GM21528 (cell line): ENCODE measurements around the gene FSHB.
"Not testable (repeated sequence)": the region's sequence is repeated elsewhere in the genome, so short reads cannot be mapped to it uniquely, and the experiment has no call there.

ENCODE experiments used
- ATAC-seq: cut with Tn5 transposase; IDR thresholded peaks from one replicate; pipeline ENCODE4 v1.9.1; 2021; ENCODE audit warnings: mild to moderate bottlenecking, moderate library complexity; ENCODE audit not compliant: unreplicated experiment, low FRiP score

FSHB gene

DNA sequence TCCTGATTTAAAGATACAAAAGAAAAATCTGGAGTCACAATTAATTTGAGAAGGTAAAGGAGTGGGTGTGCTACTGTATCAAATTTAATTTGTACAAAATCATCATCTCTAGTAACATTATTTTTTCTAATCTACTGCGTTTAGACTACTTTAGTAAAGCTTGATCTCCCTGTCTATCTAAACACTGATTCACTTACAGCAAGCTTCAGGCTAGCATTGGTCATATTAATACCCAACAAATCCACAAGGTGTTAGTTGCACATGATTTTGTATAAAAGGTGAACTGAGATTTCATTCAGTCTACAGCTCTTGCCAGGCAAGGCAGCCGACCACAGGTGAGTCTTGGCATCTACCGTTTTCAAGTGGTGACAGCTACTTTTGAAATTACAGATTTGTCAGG lies at the start of gene FSHB:
Gene FSHB, plus strand, starts transcription at position 301 of the 400 bp plus-strand sequence. CDS start 889 bp downstream, outside the sequence.
- ATAC-seq, result no peak

DNA sequence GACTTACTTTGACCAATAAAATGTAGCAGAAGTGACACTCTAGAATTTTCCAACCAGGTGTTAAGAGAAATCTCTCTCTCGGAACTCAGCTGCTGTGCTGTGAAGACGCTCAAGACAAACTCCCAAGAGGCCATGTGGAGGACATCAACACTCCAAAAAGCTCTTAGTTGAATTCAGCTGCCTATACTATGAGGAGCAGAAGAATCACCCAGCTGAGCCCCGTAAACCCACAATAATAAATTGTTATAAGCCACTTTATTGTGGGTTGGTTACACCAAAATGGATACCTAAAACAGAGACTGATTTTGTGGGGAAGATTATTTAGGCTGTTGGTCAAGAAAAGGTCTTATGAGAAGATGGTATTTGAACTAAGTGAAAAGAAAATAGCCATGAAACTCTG lies 44.1 kb upstream of the FSHB start:
- ATAC-seq, result no peak

GRCh38 chr11:30192620-30193019 lies 38.2 kb upstream of the FSHB start:
- no peak for ATAC-seq

DNA sequence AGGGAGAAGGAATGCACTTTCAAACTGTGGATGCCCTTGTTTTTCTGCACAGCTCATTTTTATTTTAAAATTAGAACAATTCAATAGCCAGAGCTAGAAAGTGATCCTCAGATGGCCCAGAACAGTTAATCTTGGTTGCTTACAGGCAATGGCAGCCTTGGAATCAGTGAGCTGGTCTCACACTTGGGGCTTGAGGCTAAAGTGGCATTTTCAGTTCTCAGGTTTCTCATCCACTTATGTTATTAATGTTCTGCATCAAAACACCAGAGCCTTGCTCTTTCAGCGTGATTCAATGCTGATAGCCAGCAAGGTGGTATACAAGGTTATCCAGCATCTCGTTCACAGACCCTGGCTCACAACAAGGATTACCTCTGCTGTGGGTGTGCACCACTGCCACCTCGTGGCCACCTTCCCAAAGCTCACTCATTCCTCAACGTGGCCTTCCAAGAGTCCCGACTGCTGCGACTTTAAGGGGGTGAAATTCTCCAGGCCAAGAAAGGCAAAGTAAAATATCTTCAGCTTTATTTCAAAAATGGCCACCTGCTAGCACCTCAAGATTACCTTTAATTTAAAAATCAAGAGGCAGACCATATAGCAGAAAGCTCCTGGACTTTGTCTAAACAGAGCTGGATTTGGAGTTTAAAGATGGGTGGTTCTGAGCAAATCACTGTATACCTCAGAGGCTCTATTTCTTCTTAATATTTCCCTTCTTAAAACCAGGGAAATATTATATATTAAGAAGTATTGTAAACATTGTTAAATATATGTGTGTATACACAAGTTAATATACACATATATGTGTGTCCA lies 34.2 kb upstream of the FSHB start:
- ATAC-seq, result peak; percentile 94

- ATAC-seq, result no peak
Measured at GRCh38 chr11:30197869-30198268, 32.9 kb upstream of the FSHB start.

GRCh38 chr11:30202989-30203388 lies 27.8 kb upstream of the FSHB start:
- ATAC-seq, result not testable (repeated sequence)

GRCh38 chr11:30203850-30204249 lies 27.0 kb upstream of the FSHB start:
- no peak for ATAC-seq

- peak; percentile 92 for ATAC-seq
Measured at GRCh38 chr11:30206249-30206996, 24.4 kb upstream of the FSHB start.

DNA sequence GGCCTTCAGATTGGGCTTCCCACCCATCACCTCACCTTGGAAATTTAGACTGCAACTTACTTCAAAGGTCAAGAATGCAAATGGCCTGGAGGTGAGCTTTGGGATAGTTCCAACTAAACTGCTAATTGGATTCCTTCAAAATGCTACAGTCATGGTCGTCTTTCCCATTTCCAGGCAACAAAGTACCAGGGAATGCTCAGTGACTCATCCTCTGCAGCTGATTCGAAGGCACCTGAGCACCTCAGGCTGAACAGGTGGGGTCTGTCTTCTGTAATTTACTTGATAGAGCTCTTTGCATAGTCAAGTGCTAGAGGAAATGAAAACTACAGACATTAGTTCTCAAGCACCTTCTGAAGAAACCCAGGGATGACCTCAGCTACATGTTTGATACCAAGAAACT lies 20.5 kb upstream of the FSHB start:
- no peak for ATAC-seq

- no peak for ATAC-seq
Measured at GRCh38 chr11:30216534-30216933, 14.3 kb upstream of the FSHB start.

DNA sequence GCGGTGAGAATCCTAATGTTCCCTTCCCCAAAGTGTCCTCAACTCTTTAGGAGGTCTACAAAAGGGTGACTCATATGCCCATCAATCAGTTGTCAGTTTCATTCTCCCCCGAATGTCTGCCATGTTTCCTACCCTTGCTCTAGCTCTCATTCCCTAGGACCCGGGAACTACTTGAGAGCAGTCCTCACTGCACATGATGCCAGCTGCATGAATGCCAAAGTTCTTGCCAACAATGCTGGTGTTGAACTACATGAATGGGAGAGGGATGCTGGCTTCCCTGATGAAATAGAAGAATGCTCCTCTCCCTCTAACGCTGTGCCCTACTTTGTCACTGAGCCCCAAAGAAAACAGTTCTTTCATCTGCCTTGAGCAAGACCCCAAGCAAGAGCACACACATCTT lies 12.5 kb upstream of the FSHB start:
- ATAC-seq, result no peak

DNA sequence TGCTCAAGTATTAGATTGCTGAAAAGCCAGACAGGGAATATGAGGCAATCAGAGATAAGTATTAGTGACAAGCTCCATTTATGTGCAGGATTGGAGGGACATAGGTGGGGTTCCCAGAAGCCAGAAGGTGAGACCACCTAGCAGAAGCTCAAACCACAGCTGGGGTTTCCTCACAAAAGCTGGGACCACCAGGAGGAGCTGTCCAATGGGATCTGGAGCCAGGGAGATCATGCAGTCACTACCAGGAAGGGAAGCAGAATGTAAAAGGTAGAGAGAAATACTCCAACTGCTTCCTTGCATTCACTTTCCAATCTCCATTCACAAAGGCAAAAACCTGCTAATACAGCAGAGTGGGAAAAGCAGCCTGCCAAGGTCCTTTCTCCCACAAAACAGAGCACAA lies 5.2 kb upstream of the FSHB start:
- no peak for ATAC-seq

- ATAC-seq, result no peak
Measured at GRCh38 chr11:30228323-30228884, 2.4 kb upstream of the FSHB start.

DNA sequence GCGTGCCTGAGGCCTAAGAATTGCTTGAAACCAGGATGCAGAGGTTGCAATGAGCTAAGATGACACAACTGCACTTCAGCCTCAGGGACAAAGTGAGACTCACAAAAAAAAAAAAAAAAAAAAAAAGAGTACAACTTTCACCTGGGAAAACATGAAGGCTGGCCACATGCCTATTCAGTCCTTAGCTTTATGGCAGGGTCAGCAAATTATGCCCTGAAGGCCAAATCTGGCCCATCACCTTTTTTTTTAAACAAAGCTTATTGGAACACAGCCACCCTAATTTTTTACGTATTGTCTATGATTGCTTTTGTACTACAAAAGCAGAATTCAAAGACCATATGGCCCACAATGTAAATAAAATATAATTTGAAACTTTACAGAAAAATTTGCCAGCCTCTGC lies 8.2 kb downstream of the FSHB start:
- no peak for ATAC-seq

- no peak for ATAC-seq
Measured at GRCh38 chr11:30244265-30244664, 13.5 kb downstream of the FSHB start.

DNA sequence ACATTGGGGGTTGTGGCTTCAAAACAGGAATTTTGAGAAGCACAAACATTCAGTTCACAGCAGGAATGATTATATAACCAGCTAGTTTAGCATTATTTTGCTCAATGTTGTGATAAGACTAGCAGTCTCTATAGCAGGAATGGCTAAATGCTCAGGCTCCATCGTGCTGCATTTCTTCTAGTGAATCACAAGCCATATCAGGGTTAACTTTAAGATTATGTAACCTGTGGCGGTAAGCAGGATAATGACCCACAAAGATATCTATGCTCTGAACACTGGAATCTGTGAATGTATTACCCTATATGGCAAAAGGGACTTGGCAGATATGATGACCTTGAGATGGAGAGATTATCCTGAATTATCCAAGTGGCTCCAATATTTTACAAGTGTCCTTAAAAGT lies 14.8 kb downstream of the FSHB start:
- ATAC-seq, result no peak

DNA sequence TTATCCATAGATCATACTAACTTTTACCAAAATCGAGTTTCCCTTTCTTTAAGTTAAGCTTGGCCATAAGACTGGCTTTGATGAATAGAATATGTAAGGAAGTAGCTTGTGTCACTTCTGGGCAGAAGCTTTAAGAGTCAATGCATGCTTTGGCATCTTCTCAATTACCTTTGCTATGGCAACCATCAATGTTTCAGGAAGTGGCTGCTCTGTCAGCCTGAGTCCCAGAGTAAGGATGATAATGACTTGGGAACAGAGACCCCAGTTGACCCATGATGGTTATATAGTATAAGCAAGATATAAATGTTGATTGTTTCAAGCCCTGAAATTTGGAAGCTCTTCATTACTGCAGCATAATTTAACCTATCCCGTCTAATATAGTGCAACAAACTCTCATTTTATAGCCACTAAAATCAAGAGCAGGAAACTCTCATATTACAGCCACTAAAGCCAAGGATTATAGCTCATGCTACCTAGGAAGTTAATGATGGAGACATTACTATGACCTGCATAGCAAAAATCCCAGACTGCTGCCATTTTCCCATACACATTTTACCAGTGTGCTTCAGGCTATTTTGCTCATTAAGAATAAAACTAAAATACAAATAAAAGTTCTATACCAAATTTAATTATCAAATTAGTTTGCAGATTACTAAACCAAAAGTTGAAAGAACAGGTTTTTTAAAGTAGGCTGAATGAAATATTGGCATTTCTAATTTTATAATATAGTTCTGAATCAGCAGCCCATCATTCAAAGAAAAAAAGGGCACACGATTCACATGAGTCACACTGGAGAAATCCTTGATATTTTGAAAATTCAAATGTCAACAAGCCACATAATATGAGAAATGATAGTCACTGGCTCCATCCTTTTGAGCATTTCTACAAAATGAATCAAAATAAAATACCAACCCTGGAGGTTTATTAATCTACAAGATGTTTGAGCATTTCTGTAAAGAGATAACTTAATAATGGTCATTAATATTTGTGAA lies 23.8 kb downstream of the FSHB start:
- ATAC-seq, result no peak

- ATAC-seq, result no peak
Measured at GRCh38 chr11:30255637-30256036, 24.8 kb downstream of the FSHB start.

- no peak for ATAC-seq
Measured at GRCh38 chr11:30257058-30257457, 26.2 kb downstream of the FSHB start.

GRCh38 chr11:30258679-30259078 lies 27.9 kb downstream of the FSHB start:
- no peak for ATAC-seq
